ENCODE measurements around the gene RAP1GAP2. TPM values are rescaled to one million over a fixed set of nuclear protein-coding genes. Genes with fewer than 3 reads are reported as not detected.

Gene RAP1GAP2
- total RNA-seq, 4 donors from 2014 or later = 30.6 to 60.2 (median 41.9) TPM

DNA sequence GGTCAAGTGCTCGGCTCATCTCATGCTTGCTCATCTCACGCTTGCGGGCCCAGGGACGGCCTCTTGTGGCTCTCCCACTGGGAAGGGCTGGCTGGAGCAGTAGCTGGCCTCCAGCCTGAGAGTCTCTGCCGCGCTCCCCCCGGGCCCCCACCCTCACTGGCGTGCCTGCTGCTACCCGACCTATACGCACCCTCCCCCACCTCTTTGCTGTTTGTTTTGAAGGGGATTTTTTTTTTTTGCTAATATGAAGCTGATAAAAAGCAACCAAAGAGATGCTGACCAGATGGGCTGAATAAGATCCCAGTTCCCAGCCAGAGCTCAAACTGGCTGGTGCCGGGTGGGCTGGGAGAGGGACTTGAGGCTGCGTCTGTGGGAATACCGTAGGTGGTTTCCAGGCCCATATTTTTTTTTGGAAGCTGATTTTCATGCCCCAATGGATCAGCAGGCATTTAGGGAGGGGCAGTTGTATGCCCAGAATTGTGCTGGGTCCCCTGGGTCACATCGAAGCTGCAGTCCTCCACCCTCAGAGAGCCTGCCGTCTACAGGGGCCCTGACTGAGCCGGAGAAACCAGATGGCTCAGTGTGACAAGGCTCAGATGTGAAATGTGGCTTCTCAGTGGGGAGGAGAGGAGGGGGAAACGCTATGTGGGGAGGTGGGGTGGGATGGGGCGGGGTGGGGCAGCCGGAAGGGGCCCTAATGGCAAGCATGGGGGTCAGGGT lies 115.0 kb downstream of the RAP1GAP2 start:
- H3K27ac ChIP-seq = no peak overlapping the region
- TF ChIP-seq, protein P1, sequence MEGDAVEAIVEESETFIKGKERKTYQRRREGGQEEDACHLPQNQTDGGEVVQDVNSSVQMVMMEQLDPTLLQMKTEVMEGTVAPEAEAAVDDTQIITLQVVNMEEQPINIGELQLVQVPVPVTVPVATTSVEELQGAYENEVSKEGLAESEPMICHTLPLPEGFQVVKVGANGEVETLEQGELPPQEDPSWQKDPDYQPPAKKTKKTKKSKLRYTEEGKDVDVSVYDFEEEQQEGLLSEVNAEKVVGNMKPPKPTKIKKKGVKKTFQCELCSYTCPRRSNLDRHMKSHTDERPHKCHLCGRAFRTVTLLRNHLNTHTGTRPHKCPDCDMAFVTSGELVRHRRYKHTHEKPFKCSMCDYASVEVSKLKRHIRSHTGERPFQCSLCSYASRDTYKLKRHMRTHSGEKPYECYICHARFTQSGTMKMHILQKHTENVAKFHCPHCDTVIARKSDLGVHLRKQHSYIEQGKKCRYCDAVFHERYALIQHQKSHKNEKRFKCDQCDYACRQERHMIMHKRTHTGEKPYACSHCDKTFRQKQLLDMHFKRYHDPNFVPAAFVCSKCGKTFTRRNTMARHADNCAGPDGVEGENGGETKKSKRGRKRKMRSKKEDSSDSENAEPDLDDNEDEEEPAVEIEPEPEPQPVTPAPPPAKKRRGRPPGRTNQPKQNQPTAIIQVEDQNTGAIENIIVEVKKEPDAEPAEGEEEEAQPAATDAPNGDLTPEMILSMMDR (IDR thresholded peaks at IDR 0.05) = no peak
- no peak for TF ChIP-seq POLR2A (IDR thresholded peaks at IDR 0.05)
- H3K4me1 ChIP-seq = peaks cover 0 to 8% (median 0%) of the 10 kb centered on the region in 4 donors
- H3K4me3 ChIP-seq = no peak overlapping the region
- no peak for DNase-seq
- H3K9me3 ChIP-seq = no peaks in the 10 kb centered on the region
- H3K36me3 ChIP-seq = no peaks in the 10 kb centered on the region
- H3K27me3 ChIP-seq = no peaks in the 10 kb centered on the region

GRCh38 chr17:2911755-2912111 lies 115.5 kb downstream of the RAP1GAP2 start:
- no peak overlapping the region for H3K27ac ChIP-seq
- H3K4me3 ChIP-seq = no peak overlapping the region
- H3K9me3 ChIP-seq = no peaks in the 10 kb centered on the region
- DNase-seq = no peak
- H3K27me3 ChIP-seq = no peaks in the 10 kb centered on the region
- no peaks in the 10 kb centered on the region for H3K36me3 ChIP-seq
- TF ChIP-seq, protein P1 (IDR thresholded peaks at IDR 0.05) = no peak
- TF ChIP-seq POLR2A (IDR thresholded peaks at IDR 0.05) = no peak
- peaks cover 0 to 8% (median 0%) of the 10 kb centered on the region in 4 donors for H3K4me1 ChIP-seq

DNA sequence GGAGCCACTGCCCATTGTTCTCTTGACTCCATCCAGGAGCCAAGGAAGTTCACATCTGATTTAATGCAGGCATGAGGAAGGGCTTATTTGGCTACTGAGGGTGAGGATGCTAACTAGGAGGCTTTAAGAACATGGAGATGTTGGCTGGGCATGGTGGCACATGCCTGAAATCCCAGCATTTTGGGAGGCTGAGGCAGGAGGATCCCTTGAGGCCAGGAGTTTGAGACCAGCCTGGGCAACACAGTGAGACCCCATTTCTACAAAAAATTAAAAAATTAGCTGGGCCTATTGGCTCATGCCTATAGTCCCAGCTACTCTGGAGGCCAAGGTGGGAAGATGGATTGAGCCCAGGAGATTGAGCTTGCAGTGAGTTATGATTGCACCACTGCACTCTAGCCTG lies 116.5 kb downstream of the RAP1GAP2 start:
- Histone ChIP-seq H3K36me3 (no peaks in the 10 kb centered on the region), H3K9me3 (no peaks in the 10 kb centered on the region), H3K4me1 (peaks cover 0 to 8% (median 0%) of the 10 kb centered on the region in 4 donors), H3K4me3 (no peak overlapping the region), H3K27ac (no peak overlapping the region), H3K27me3 (no peaks in the 10 kb centered on the region)
- no peak for TF ChIP-seq POLR2A (IDR thresholded peaks at IDR 0.05)
- TF ChIP-seq, protein P1 (IDR thresholded peaks at IDR 0.05) = no peak
- DNase-seq = no peak

GRCh38 chr17:2916461-2916860 lies 120.2 kb downstream of the RAP1GAP2 start:
- H3K9me3 ChIP-seq = no peaks in the 10 kb centered on the region
- no peaks in the 10 kb centered on the region for H3K4me1 ChIP-seq
- no peaks in the 10 kb centered on the region for H3K36me3 ChIP-seq
- TF ChIP-seq POLR2A (IDR thresholded peaks at IDR 0.05) = no peak
- TF ChIP-seq, protein P1 (IDR thresholded peaks at IDR 0.05) = no peak
- DNase-seq = no peak
- no peak overlapping the region for H3K27ac ChIP-seq
- H3K4me3 ChIP-seq = no peak overlapping the region
- H3K27me3 ChIP-seq = no peaks in the 10 kb centered on the region

DNA sequence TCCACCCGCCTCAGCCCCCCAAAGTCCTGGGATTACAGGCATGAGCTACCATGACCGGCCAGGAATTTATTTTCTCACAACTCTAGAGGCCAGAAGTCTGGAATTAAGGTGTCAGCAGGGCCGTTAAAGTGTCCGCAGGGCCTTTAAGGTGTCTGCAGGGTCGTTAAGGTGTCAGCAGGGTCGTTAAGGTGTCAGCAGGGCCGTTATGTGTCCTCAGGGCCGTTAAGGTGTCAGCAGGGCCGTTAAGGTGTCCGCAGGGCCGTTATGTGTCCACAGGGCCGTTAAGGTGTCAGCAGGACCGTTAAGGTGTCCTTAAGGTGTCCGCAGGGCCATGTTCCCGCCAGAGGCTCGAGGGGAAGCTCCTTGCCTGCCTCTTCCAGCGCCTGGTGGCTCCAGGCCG lies 125.2 kb downstream of the RAP1GAP2 start:
- H3K27me3 ChIP-seq = no peaks in the 10 kb centered on the region
- TF ChIP-seq POLR2A (IDR thresholded peaks at IDR 0.05) = no peak
- TF ChIP-seq, protein P1 (IDR thresholded peaks at IDR 0.05) = no peak
- H3K9me3 ChIP-seq = no peaks in the 10 kb centered on the region
- H3K4me3 ChIP-seq = no peak overlapping the region
- H3K27ac ChIP-seq = no peak overlapping the region
- H3K4me1 ChIP-seq = no peaks in the 10 kb centered on the region
- H3K36me3 ChIP-seq = no peaks in the 10 kb centered on the region
- DNase-seq = no peak

Data from Peyer's patch (tissue), 4 donors.